MG63 (cell line): Measurements from ENCODE around the gene CRHR2. TPM values are rescaled to one million over a fixed set of nuclear protein-coding genes. Genes with fewer than 3 reads are reported as not detected.

ENCODE experiments used
- DNase-seq: peaks from one replicate; pipeline ENCODE4 v3.0.0-alpha.2; 2020
- H3K27me3 ChIP-seq: fragments of 250-450 bp; sonication (Bioruptor Pico); 2 replicates; pipeline ENCODE4 v1.5.1; 2020; ENCODE audit warnings: mild to moderate bottlenecking, moderate library complexity
- H3K36me3 ChIP-seq: fragments of 250-450 bp; sonication (Bioruptor Pico); 2 replicates; pipeline ENCODE4 v1.5.1; 2020; ENCODE audit warnings: mild to moderate bottlenecking, moderate library complexity
- H3K4me3 ChIP-seq: fragments of 250-450 bp; sonication (Bioruptor Pico); 2 replicates; pipeline ENCODE4 v1.5.1; 2020; ENCODE audit warnings: mild to moderate bottlenecking, moderate library complexity
- H3K9me3 ChIP-seq: fragments of 250-450 bp; sonication (Bioruptor Pico); 2 replicates; pipeline ENCODE4 v1.5.1; 2020; ENCODE audit warnings: mild to moderate bottlenecking, moderate library complexity
- total RNA-seq: library from RNA; depleted of rRNA; stranded (reverse); fragments of >200 nt; shearing (Covaris generic); gene quantifications from 2 replicates; pipeline ENCODE4 v1.2.3, GENCODE V29; 2014; ENCODE audit warnings: low replicate concordance

Gene CRHR2
- total RNA-seq, 1 experiment from 2014 or later = not detected

DNA sequence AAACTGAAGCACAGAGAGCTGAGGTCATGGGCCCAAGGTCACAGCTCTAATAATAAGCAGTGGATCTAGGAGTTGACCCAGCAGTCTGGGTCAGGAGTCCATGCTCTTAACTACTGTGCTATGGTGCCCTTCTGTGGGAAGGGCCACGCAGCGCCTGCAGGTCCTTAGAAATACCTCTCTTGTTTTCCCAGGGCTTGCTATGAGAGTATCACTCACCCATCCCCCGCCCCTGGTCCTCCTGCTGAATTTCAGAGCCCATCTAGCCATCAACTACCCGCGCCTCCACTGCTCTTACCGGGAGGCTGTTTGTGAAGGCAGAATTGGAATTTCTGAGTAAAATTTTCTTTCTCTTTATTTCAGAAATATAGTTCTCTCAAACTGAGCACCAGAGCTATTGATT, 27.3 kb upstream of the CRHR2 start:
- Histone ChIP-seq H3K36me3 (no peaks in the 10 kb centered on the region), H3K4me3 (no peak overlapping the region), H3K9me3 (no peaks in the 10 kb centered on the region), H3K27me3 (no peaks in the 10 kb centered on the region)
- no peak for DNase-seq

DNA sequence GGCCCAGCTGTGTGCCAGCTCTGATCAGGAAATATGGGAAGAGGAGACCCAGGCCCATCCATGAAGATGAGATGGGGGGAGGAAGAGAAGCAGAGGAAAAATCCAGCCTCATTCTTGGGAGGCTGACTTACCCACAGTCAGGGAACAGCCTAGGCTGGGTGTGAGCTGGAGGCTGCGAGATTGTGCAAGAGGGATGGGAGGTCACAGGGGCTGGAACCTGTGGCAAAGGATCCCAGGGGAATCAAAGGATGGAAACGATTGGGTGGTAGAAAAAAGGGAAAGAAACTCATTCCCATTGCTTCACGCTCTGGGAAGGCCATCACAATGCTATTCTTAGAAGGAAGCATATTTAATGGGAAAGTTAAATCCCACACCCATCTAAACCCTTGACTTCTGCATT, 26.7 kb upstream of the CRHR2 start:
- H3K36me3 ChIP-seq = no peaks in the 10 kb centered on the region
- no peak overlapping the region for H3K4me3 ChIP-seq
- no peaks in the 10 kb centered on the region for H3K27me3 ChIP-seq
- no peaks in the 10 kb centered on the region for H3K9me3 ChIP-seq
- DNase-seq = no peak

DNA sequence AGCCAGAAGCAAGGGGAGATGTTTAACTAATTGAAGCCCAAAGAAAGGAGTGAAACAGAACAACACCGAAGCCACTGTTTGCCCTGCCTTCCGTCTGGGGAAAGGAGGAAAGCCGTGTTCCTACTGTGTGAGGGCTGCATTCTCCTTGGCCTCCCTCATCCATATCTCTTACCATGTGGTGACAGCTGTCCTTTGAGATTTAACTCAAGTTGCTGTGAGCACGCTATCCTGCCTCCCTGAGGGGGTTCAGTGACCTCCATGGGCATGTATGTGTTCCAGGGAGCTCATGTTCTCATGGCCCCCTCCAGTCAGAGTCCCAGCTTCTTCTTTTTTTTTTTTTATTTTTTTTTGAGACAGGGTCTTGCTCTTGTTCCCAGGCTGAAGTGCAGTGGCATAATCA, 26.2 kb upstream of the CRHR2 start:
- no peak for DNase-seq
- no peaks in the 10 kb centered on the region for H3K36me3 ChIP-seq
- no peaks in the 10 kb centered on the region for H3K27me3 ChIP-seq
- H3K4me3 ChIP-seq = no peak overlapping the region
- H3K9me3 ChIP-seq = no peaks in the 10 kb centered on the region

DNA sequence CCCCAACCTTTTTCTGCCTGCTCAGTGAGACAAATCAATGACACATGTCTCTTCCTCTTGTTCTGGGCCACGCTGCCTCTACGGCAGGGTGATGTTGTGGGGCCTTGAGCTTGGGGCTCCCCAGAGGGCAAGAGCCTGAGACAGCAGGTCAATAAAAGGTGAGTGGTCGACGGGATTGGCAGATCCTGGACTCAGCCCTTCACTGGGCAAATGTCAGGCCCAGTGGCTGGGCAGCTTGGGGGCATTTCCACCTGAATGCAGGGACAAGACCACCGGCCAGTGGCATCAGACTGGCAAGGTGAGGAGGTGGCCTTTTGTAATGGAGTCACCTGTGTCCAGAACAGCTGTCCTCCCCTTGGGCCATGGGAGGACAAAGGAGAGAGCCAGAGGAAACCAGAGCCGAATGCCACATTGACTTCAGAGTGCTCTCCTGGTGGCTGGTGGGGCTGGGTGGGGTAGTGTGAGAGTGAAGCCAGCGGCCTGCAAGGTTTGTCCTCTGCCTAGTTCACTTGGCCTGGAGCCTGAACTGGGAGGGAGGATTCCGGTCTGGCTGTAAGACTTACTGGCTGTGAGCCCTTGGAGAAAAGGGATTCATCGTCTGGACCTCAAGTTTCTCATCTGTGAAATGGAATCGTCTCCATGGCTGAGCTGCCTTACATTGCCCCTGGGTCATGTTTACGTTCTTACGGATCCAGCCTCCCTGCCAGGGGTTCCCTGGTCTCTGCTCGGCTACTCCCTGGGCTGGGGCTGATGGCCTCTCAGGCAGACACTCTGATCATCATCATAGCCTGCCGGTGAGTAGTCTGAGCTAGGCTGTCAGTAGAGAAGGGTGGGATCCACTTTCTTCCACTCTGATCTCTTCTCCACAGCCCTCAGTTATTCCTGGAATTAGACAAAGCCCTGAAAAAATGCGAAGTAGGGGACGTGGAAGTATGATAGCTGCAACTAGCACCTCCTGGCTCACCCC, 25.4 kb upstream of the CRHR2 start:
- DNase-seq = no peak
- no peaks in the 10 kb centered on the region for H3K36me3 ChIP-seq
- no peak overlapping the region for H3K4me3 ChIP-seq
- H3K9me3 ChIP-seq = no peaks in the 10 kb centered on the region
- H3K27me3 ChIP-seq = no peaks in the 10 kb centered on the region

DNA sequence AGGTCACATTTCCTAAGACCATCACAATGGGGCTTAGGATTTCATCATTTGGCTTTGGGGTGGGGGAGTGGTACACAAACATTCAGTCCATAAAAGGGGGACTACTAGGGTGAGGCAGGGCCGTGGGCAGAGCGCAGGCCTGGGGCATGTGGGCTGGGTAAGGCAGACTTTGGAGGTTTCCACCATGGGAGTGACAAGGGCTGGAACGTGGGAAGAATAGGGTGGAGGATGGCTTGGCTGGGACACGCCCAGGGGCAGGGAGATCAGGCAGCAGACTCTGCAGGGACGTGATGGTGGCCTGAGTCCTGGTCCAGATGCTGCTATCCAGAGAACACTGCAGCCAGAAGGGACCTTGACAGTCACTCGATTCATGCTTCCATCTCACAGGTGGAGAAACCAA, 24.7 kb upstream of the CRHR2 start:
- Histone ChIP-seq H3K27me3 (no peaks in the 10 kb centered on the region), H3K9me3 (no peaks in the 10 kb centered on the region)
- DNase-seq = no peak

DNA sequence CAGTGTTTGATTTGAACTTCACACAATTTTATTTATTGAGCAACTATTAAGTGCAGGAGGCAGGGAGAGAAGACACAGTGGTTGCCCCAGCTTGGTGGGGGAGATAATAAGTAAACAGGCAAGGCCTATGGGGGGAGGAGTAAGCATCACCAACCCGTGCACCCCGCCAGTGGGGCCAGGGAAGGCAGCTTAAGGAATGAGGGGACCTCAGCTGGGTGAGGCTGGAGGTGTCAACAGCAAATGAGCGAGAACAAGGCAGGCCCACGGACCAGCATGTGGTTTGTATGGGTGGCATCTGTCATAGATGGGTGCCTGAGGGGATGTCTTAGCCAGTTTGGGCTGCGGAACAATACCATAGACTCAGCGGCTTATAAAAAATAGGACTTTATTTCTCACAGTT, 24.1 kb upstream of the CRHR2 start:
- H3K27me3 ChIP-seq = no peaks in the 10 kb centered on the region
- no peak overlapping the region for H3K4me3 ChIP-seq
- no peaks in the 10 kb centered on the region for H3K9me3 ChIP-seq
- DNase-seq = no peak
- H3K36me3 ChIP-seq = no peaks in the 10 kb centered on the region

More for the DNA sequence above, 24.7 kb upstream of the CRHR2 start:
- Histone ChIP-seq H3K36me3 (no peaks in the 10 kb centered on the region), H3K4me3 (no peak overlapping the region)

DNA sequence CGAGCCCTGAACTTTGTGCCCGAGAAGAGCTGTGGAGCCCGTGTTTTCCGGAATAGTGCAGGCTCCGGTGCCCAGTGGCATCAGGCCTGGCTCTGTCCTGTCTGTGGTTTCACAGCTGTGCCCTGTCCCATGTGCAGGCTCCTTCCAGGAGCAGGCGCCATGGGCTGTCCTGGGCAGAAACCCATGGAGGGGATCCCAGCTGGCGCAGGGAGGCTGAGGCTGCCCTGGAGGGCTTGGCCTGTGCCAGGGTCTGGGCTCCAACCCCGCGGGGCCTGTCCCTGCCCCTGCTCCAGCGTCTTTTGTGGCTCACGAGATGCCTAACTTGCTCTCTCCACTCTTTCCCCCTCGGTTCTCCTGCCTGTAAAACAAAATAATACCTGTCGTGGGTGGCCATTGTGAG, 23.3 kb upstream of the CRHR2 start:
- Histone ChIP-seq H3K4me3 (no peak overlapping the region), H3K27me3 (no peaks in the 10 kb centered on the region), H3K36me3 (no peaks in the 10 kb centered on the region), H3K9me3 (no peaks in the 10 kb centered on the region)
- DNase-seq = no peak

DNA sequence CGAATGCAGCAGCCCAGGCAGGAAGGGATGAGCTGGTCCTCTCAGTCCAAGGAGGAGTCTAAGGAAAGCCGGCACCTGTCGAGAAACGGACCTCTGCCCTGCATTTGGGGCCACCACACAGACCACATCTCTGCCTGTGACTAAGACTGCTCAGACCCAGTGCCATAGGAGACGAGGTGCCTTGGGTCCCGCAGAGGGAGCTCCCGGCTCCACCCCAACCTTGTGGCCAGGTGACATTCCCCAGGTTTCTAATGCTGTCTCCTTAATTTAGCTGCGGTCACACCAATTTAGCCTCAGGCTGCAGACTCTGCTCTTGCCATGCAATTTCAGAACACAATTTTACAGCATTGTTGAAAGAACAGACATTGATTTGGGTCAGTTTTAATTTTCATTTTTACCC, 22.8 kb upstream of the CRHR2 start:
- Histone ChIP-seq H3K36me3 (no peaks in the 10 kb centered on the region), H3K9me3 (no peaks in the 10 kb centered on the region), H3K27me3 (no peaks in the 10 kb centered on the region), H3K4me3 (no peak overlapping the region)
- no peak for DNase-seq

DNA sequence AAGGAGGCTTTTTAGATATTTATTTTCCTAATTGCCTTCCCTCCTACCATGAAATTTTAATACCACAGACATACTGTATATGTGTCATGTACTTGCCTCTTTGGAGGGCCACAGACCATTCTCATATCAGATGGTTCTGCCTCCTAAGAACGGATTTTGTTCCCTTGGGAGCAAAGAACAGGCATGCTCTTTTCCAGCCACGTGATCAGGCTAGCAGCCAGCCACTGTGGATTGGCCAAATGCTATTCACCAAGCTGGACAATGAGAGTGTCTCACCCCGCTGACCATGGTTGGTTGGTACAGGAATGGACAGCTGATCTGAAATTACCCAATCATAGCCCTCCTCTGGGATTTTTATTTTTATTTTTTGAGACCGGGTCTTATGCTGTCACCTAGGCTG, 21.5 kb upstream of the CRHR2 start:
- Histone ChIP-seq H3K4me3 (no peak overlapping the region), H3K9me3 (no peaks in the 10 kb centered on the region), H3K36me3 (no peaks in the 10 kb centered on the region), H3K27me3 (no peaks in the 10 kb centered on the region)
- no peak for DNase-seq

DNA sequence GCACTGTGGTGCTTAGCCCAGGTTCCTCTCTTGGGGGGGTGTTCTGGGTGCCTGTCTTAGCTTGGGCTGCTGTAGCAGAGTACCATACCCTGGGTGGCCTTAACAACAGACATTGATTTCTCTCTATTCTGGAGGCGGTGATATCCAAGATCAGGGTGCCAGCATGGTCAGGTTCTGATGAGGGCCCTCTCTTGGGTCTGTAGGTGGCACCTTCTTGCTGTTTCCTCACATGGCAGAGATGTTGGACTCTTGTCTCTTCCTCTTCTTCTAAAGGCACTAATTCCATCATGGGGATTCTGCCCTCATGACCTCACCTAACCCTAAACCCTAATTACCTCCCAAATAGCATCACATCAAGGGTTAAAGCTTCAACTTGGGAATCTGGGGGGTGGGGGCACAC, 19.9 kb upstream of the CRHR2 start:
- H3K4me3 ChIP-seq = no peak overlapping the region
- no peaks in the 10 kb centered on the region for H3K27me3 ChIP-seq
- no peaks in the 10 kb centered on the region for H3K9me3 ChIP-seq
- DNase-seq = peak; percentile 21
- H3K36me3 ChIP-seq = no peaks in the 10 kb centered on the region

DNA sequence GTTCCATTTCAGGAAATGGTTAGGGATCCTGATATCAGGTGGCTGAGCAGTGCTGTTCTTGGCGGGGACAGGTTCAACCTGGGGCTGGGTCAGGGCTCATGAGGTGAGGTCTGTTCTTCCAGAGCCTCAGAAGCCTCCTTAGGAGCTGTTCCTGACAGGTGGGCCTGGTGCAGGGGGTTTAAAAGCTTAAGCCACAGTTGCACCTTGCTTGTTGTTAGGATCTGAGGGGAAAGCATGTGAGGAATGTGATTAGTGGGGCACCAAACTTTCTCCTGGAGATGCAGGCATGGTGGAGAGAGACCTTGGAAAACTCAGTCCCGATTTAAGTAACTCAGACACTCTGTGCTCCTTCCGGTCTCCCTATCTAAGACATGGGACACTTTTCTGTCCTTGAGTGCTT, 18.7 kb upstream of the CRHR2 start:
- Histone ChIP-seq H3K9me3 (no peaks in the 10 kb centered on the region), H3K4me3 (no peak overlapping the region), H3K27me3 (no peaks in the 10 kb centered on the region), H3K36me3 (no peaks in the 10 kb centered on the region)
- DNase-seq = no peak

DNA sequence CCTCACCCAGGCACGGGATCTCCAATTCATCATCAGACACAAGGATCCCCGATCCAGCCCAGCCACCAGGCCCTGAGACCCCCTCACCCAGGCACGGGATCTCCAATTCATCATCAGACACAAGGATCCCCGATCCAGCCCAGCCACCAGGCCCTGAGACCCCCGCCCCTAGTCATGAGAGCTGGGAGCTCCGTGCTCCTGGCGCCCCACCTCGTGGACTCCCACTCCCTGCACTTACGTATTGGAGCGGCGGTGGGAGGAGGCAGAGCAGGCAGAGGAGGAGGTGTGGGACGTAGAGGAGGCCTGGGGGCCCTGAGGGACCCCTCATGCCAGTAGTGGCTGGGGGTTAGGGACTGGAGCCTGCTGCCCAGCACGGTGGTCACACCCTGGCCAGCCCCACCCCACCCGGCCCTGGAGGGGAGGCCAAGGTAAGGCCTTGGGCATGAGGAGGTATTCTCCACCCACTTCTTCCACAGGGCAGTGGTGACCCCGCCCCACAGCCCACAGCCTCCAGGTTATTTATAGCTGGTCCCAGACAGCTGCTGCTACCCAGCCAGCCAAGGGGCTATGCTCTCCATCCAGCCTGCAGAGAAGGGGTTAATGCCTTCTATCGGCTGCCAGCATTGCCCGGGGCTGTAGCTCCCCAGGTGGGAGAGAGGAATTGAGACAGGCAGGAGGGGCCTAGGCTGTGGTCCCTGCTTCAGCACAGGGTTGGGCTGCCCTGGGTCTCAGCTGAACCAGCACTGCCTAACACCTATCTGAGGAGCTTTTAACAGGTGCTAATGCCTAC, 17.6 kb upstream of the CRHR2 start:
- Histone ChIP-seq H3K4me3 (no peak overlapping the region), H3K36me3 (no peaks in the 10 kb centered on the region), H3K27me3 (no peaks in the 10 kb centered on the region), H3K9me3 (no peaks in the 10 kb centered on the region)
- no peak for DNase-seq

DNA sequence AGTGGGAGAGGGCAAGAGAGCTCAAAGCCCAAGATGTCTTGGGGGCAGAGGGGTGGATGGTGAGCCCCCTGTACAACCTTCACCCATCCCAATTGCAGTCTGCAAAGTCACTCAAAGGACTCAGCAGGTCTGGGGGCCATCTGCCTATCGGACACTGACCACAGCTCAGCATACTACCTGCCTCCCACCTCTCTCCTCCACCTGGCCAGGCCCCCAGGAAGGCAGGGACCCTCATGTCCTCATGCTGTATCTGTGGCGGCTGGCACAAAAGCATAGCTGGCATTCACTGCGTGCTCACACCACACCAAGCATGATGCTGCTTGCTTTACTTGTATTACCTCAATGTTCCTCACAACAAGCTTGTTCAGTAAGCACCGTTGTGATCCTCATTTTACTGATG, 16.2 kb upstream of the CRHR2 start:
- Histone ChIP-seq H3K27me3 (no peaks in the 10 kb centered on the region), H3K9me3 (no peaks in the 10 kb centered on the region), H3K4me3 (no peak overlapping the region), H3K36me3 (no peaks in the 10 kb centered on the region)
- DNase-seq = no peak

DNA sequence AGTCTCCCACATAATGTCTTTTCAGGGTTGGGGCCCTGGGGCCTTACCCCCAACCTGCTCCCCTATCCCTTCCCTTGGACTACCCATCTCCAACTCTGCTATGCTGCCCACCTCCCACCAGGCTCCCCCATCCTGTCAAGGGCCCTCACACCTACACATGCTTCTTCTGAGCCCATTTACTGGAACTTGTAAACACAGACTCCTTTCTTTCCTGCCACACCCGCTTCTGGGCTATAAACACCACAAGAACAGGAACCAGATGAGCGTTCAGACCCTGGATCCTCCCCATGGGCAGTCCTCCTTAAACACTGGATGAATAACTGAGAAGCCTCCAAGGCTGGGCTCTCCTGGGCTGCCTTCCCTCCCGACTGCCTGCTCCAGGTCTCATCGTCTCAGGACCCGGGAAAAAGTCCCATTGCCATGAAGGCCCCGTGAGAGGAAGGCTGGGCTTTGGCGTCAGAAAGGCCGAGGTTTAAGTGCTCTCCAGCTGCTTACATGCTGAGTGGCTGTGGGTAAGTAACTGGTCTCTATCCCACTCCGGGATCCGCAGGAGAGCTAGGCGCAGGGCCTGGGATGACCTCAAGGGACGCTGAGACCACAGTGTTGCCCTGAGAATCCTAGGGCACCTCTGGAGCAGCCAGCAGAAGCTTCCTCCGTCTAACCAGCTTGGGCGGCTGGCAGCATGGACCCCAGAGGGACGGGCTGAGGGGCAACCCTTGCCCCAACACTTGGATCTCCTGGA, 15.6 kb upstream of the CRHR2 start:
- Histone ChIP-seq H3K27me3 (no peaks in the 10 kb centered on the region), H3K36me3 (no peaks in the 10 kb centered on the region)
- DNase-seq = no peak

DNA sequence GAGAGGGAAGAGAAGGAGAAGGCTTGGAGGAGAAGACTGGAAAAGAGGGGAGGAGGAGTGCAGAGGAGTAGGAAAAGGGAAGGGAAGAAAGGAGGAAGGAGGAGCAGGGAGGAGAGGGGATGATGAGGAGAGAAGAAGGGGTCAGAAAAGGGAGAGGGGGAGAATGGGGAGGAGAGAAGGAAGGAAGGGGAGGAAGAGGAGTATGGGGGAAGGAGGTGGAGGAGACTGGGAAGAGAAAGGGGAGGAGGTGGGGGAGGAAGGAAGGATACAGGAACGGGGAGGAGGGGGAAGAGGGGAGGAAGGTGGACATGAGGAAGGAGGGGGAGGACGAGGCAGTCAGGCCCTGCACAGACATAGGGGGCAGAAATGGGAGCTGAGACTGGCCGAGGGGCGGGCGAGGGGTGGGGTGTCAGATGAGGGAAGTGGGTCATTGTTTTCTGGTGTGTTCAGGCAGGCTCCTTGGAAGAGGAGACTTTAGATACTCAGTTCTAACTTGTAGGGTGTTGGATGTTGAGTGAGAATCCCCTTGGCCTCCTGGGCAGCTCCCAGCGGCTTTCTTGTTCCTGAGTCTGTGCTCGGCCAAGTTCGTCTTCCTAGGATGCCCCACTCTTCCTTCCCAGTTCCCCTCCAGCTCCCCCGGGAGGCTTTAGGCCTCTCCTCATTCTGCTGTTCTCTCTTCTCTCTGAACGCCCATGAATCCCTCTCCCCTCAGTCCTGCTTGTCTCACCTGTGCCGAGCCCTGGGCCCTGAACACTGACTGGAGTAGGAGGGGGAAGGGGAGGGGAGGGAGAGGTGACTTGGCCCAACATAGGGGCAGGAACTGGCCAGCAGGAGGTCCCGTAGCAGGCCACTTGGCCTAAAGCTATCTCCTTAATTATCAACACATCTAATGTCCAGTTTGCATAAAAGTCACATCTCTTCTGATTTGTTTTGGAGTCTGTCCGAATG, 12.8 kb upstream of the CRHR2 start:
- Histone ChIP-seq H3K36me3 (no peaks in the 10 kb centered on the region), H3K9me3 (no peaks in the 10 kb centered on the region), H3K27me3 (no peaks in the 10 kb centered on the region), H3K4me3 (no peak overlapping the region)
- no peak for DNase-seq

More for the DNA sequence above, 15.6 kb upstream of the CRHR2 start:
- H3K9me3 ChIP-seq = no peaks in the 10 kb centered on the region
- H3K4me3 ChIP-seq = no peak overlapping the region

DNA sequence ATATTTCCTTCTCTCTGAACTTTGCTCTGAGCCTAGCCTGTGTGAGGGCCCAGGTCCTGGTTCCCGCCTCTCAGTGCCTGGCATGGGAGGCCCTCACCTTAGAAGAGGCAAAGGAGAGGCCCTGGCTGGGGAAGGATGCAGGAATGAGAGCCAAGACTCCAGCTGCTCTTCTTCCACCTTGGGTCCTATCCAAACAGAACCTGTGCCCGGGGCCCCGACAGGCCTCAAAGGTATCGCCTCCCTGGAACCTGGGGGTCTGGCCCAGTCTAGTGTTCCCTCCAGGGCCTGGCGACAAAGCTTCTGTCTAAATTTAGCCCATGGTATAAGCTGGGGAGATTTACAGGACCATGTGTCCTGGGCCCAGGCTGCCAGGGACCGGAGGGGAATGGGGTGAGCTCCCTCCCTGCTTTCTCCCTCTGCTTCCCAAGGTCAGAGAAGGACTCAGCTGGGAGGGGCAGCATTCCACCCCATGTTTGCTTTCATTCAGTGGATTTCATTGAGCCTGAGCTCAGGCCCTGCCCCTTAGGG, 12.0 kb upstream of the CRHR2 start:
- no peaks in the 10 kb centered on the region for H3K27me3 ChIP-seq
- H3K36me3 ChIP-seq = no peaks in the 10 kb centered on the region
- H3K4me3 ChIP-seq = no peak overlapping the region
- H3K9me3 ChIP-seq = no peaks in the 10 kb centered on the region
- DNase-seq = no peak
